Panc1 (cell line): ENCODE results near the gene FBXO17. TPM values are rescaled to one million over a fixed set of nuclear protein-coding genes. Genes with fewer than 3 reads are reported as not detected.

Experiments used
- ATAC-seq: fragments of 200-7000 bp; cut with Tn5 transposase; 2 replicates; pipeline ENCODE4 v1.9.1; 2020; ENCODE audit warnings: mild to moderate bottlenecking, moderate library complexity
- BruUV-seq: library from RNA; stranded (reverse); fragments of 400-500 nt; replicated peaks from 2 replicates; lab custom pipeline; 2021; lab: Mats Ljungman, UMichigan
- CTCF ChIA-PET: fragments of 300-600 bp; sonication (Branson Sonifier 250); formaldehyde crosslinking; loops from one replicate; lab custom pipeline; 2022; ENCODE audit warnings: antibody characterized with exemption; lab: Charles Lee
- POLR2A ChIA-PET: fragments of 300-600 bp; sonication (Branson Sonifier 250); formaldehyde crosslinking; loops from one replicate; lab custom pipeline; 2022; ENCODE audit warnings: antibody characterized with exemption; lab: Charles Lee
- DNase-seq: peaks from one replicate; pipeline ENCODE4 v3.0.0-alpha.2; 2010; ENCODE audit warnings: low read depth, low spot score
- H3K27ac ChIP-seq: 2 replicates; pipeline ENCODE4 v1.5.1; 2011; ENCODE audit warnings: mild to moderate bottlenecking, low read length, inconsistent platforms
- H3K27me3 ChIP-seq: fragments of 200-500 bp; sonication (Bioruptor generic); 2 replicates; pipeline ENCODE4 v1.6.0; 2014; ENCODE audit warnings: low read length, inconsistent platforms; ENCODE audit not compliant: control insufficient read depth, insufficient read depth
- H3K36me3 ChIP-seq: fragments of 200-500 bp; sonication (Bioruptor generic); 2 replicates; pipeline ENCODE4 v1.5.1; 2014; ENCODE audit warnings: inconsistent platforms, mild to moderate bottlenecking, low read length, moderate library complexity; ENCODE audit not compliant: control insufficient read depth, insufficient read depth
- H3K4me1 ChIP-seq: 2 replicates; pipeline ENCODE4 v1.5.1; 2011; ENCODE audit warnings: inconsistent platforms, mild to moderate bottlenecking, low read length, moderate library complexity; ENCODE audit not compliant: control insufficient read depth, insufficient read depth
- H3K4me3 ChIP-seq, 2 experiments: 2 replicates each; pipeline ENCODE4 v1.5.1; 2011 to 2012; ENCODE audit warnings: low read depth in 2 of 2, low read length in 2 of 2, mild to moderate bottlenecking in 2 of 2, inconsistent platforms in 1 of 2, moderate library complexity in 1 of 2
- H3K9me3 ChIP-seq: fragments of 200-500 bp; sonication (Bioruptor generic); 2 replicates; pipeline ENCODE4 v1.5.1; 2014; ENCODE audit warnings: low read depth, mild to moderate bottlenecking, inconsistent platforms, low read length, moderate library complexity; ENCODE audit not compliant: control insufficient read depth, insufficient read depth
- POLR2AphosphoS5 ChIP-seq: IDR thresholded peaks from 2 replicates; pipeline ENCODE4 v1.6.1; 2012; ENCODE audit warnings: mild to moderate bottlenecking, low read depth, low read length, moderate library complexity
- SIN3A ChIP-seq: IDR thresholded peaks from 2 replicates; pipeline ENCODE4 v1.6.1; 2012; ENCODE audit warnings: low read depth, mild to moderate bottlenecking, low read length, moderate library complexity, borderline replicate concordance; ENCODE audit not compliant: insufficient read depth
- TCF7L2 ChIP-seq: IDR thresholded peaks from 2 replicates; pipeline ENCODE4 v1.6.1; 2011; ENCODE audit warnings: mild to moderate bottlenecking, low read depth, low read length, inconsistent platforms
- in situ Hi-C: cut with HindIII; loops from 2 replicates; pipeline ENCODE4 v1.10.0; 2016; ENCODE audit warnings: low sequenced_read_pairs, low pct_unique_long_range_greater_than_20kb
- intact Hi-C: fragments of 100-400 bp; cut with micrococcal nuclease; formaldehyde crosslinking; loops from one replicate; pipeline ENCODE4 v1.10.0; 2022; ENCODE audit not compliant: unreplicated experiment
- total RNA-seq: library from RNA; stranded (reverse); gene quantifications from one replicate; pipeline ENCODE4 v1.2.1, GENCODE V29; 2021; ENCODE audit not compliant: unreplicated experiment
- TF ChIP-seq, protein P1 (sequence below): fragments of 450-650 bp; IDR thresholded peaks from 2 replicates; pipeline ENCODE4 v1.5.1; 2017; ENCODE audit warnings: mild to moderate bottlenecking
- TF ChIP-seq, protein P2 (sequence below), 2 experiments: IDR thresholded peaks; 2 replicates each; pipeline ENCODE4 v1.6.1; 2011 to 2012; ENCODE audit warnings: low read depth in 2 of 2, control low read depth in 1 of 2, low read length in 1 of 2, mild to moderate bottlenecking in 1 of 2, moderate library complexity in 1 of 2; ENCODE audit not compliant: insufficient read depth in 1 of 2

The FBXO17 gene
- total RNA-seq, 1 experiment from 2014 or later: 411 TPM

- ATAC-seq: no peak
- H3K9me3 ChIP-seq: no peaks in the 10 kb centered on the region
- ChIA-PET POLR2A (interaction anchor here (0.6 to 1.0 kb wide), 3 partner anchors 14 to 47 kb away, joined by 4 to 5 read pairs (median 5); no protein-coding TSS in a partner anchor), CTCF (interaction anchor here (0.6 to 0.7 kb wide), 2 partner anchors 16 to 212 kb away, joined by 3 to 7 read pairs; no protein-coding TSS in a partner anchor)
- no peak for TF ChIP-seq TCF7L2
- TF ChIP-seq, protein P1, sequence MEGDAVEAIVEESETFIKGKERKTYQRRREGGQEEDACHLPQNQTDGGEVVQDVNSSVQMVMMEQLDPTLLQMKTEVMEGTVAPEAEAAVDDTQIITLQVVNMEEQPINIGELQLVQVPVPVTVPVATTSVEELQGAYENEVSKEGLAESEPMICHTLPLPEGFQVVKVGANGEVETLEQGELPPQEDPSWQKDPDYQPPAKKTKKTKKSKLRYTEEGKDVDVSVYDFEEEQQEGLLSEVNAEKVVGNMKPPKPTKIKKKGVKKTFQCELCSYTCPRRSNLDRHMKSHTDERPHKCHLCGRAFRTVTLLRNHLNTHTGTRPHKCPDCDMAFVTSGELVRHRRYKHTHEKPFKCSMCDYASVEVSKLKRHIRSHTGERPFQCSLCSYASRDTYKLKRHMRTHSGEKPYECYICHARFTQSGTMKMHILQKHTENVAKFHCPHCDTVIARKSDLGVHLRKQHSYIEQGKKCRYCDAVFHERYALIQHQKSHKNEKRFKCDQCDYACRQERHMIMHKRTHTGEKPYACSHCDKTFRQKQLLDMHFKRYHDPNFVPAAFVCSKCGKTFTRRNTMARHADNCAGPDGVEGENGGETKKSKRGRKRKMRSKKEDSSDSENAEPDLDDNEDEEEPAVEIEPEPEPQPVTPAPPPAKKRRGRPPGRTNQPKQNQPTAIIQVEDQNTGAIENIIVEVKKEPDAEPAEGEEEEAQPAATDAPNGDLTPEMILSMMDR: no peak
- no peak for TF ChIP-seq POLR2AphosphoS5
- no peak for TF ChIP-seq SIN3A
- TF ChIP-seq, protein P2, sequence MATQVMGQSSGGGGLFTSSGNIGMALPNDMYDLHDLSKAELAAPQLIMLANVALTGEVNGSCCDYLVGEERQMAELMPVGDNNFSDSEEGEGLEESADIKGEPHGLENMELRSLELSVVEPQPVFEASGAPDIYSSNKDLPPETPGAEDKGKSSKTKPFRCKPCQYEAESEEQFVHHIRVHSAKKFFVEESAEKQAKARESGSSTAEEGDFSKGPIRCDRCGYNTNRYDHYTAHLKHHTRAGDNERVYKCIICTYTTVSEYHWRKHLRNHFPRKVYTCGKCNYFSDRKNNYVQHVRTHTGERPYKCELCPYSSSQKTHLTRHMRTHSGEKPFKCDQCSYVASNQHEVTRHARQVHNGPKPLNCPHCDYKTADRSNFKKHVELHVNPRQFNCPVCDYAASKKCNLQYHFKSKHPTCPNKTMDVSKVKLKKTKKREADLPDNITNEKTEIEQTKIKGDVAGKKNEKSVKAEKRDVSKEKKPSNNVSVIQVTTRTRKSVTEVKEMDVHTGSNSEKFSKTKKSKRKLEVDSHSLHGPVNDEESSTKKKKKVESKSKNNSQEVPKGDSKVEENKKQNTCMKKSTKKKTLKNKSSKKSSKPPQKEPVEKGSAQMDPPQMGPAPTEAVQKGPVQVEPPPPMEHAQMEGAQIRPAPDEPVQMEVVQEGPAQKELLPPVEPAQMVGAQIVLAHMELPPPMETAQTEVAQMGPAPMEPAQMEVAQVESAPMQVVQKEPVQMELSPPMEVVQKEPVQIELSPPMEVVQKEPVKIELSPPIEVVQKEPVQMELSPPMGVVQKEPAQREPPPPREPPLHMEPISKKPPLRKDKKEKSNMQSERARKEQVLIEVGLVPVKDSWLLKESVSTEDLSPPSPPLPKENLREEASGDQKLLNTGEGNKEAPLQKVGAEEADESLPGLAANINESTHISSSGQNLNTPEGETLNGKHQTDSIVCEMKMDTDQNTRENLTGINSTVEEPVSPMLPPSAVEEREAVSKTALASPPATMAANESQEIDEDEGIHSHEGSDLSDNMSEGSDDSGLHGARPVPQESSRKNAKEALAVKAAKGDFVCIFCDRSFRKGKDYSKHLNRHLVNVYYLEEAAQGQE (IDR thresholded peaks at IDR 0.05; ENCODE audit: insufficient read depth in 1 of 2, low read depth in 2 of 2, low read length in 1 of 2): no peak
- in situ Hi-C loops: no loop called here
- no peaks in the 10 kb centered on the region for H3K4me1 ChIP-seq
- no TSS peak for BruUV-seq
- H3K4me3 ChIP-seq: no peak overlapping the region
- no peak for DNase-seq
- H3K27me3 ChIP-seq: no peaks in the 10 kb centered on the region
- H3K36me3 ChIP-seq: no peaks in the 10 kb centered on the region
- intact Hi-C loops: no loop called here
- no peak overlapping the region for H3K27ac ChIP-seq
Observed at GRCh38 chr19:39017026-39017425, 41.5 kb upstream of the FBXO17 start.

DNA sequence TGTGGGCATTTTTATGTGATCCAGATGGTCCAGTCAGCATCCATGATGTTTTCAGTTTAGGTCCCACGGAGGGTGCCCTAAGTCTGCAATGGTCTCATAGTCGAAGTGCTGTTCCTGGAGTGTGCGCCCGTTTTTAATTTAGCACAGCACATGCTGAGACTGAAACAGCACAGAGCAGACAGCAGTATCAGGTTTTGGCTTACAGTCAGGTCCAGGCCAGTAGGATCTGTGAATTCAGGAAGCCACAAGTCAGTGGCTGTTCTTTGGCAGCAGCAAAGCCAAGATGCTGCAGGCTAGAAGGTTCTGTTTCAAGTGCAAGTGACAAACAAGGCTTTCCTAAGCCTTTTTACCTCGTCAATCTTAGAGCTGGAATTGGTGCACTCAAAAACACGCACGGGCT lies 38.5 kb upstream of the FBXO17 start:
- Histone ChIP-seq H3K36me3 (no peaks in the 10 kb centered on the region), H3K9me3 (no peaks in the 10 kb centered on the region), H3K4me3 (no peak overlapping the region), H3K27ac (no peak overlapping the region), H3K27me3 (no peaks in the 10 kb centered on the region), H3K4me1 (no peaks in the 10 kb centered on the region)
- ChIA-PET POLR2A (interaction anchor here (0.6 kb wide), 1 partner anchor 16 kb away, joined by 14 read pairs; no protein-coding TSS in a partner anchor), CTCF (no interaction called here)
- ATAC-seq (peak; percentile 43), DNase-seq (no peak)
- 0 out of 2 replicates have a peak, but pooled peaks have one; percentile 0 for TF ChIP-seq SIN3A
- TF ChIP-seq, protein P1: no peak
- TF ChIP-seq, protein P2 (IDR thresholded peaks at IDR 0.05; ENCODE audit: insufficient read depth in 1 of 2, low read depth in 2 of 2, low read length in 1 of 2): no peak
- intact Hi-C loops: no loop called here
- BruUV-seq: no TSS peak
- in situ Hi-C loops: no loop called here
